Measurements from ENCODE around the gene MEGF11. TPM values are rescaled to one million over a fixed set of nuclear protein-coding genes. Genes with fewer than 3 reads are reported as not detected.

MEGF11 gene
- total RNA-seq, 4 donors from 2014 or later = 0.87 to 7.3 (median 4.9) TPM

- H3K4me1 ChIP-seq = no peaks in the 10 kb centered on the region
- no peak overlapping the region for H3K4me3 ChIP-seq
- no peaks in the 10 kb centered on the region for H3K27me3 ChIP-seq
- 73 to 90% methylated on average over 6 of the region's 6 CpGs for WGBS, 2 donors
- peaks cover 0 to 9% (median 0%) of the 10 kb centered on the region in 4 donors for H3K9me3 ChIP-seq
- no peak for DNase-seq (ENCODE audit: low spot score in 2 of 2)
- H3K27ac ChIP-seq = no peak overlapping the region
- no peaks in the 10 kb centered on the region for H3K36me3 ChIP-seq
- TF ChIP-seq, protein P1, sequence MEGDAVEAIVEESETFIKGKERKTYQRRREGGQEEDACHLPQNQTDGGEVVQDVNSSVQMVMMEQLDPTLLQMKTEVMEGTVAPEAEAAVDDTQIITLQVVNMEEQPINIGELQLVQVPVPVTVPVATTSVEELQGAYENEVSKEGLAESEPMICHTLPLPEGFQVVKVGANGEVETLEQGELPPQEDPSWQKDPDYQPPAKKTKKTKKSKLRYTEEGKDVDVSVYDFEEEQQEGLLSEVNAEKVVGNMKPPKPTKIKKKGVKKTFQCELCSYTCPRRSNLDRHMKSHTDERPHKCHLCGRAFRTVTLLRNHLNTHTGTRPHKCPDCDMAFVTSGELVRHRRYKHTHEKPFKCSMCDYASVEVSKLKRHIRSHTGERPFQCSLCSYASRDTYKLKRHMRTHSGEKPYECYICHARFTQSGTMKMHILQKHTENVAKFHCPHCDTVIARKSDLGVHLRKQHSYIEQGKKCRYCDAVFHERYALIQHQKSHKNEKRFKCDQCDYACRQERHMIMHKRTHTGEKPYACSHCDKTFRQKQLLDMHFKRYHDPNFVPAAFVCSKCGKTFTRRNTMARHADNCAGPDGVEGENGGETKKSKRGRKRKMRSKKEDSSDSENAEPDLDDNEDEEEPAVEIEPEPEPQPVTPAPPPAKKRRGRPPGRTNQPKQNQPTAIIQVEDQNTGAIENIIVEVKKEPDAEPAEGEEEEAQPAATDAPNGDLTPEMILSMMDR (IDR thresholded peaks at IDR 0.05) = no peak
- TF ChIP-seq POLR2A (IDR thresholded peaks at IDR 0.05) = no peak
- no peak for TF ChIP-seq EP300 (IDR thresholded peaks at IDR 0.05)
These were observed 28.6 kb downstream of the MEGF11 start for GRCh38 chr15:66224946-66225345.

GRCh38 chr15:66222273-66223198, 31.0 kb downstream of the MEGF11 start:
- 63 to 73% methylated on average over 11 of the region's 11 CpGs for WGBS, 2 donors

GRCh38 chr15:66221126-66221525, 32.4 kb downstream of the MEGF11 start:
- TF ChIP-seq POLR2A (IDR thresholded peaks at IDR 0.05) = no peak
- TF ChIP-seq, protein P1 (IDR thresholded peaks at IDR 0.05) = no peak
- TF ChIP-seq EP300 (IDR thresholded peaks at IDR 0.05) = no peak
- 14 to 20% methylated on average over 9 of the region's 9 CpGs for WGBS, 2 donors
- H3K27ac ChIP-seq = no peak overlapping the region
- H3K9me3 ChIP-seq = no peaks in the 10 kb centered on the region
- no peak overlapping the region for H3K4me3 ChIP-seq
- no peaks in the 10 kb centered on the region for H3K4me1 ChIP-seq
- no peaks in the 10 kb centered on the region for H3K36me3 ChIP-seq
- no peaks in the 10 kb centered on the region for H3K27me3 ChIP-seq
- DNase-seq (ENCODE audit: low spot score in 2 of 2) = no peak

More at GRCh38 chr15:66222273-66223198, 31.0 kb downstream of the MEGF11 start:
- H3K4me3 ChIP-seq = no peak overlapping the region
- H3K36me3 ChIP-seq = no peaks in the 10 kb centered on the region
- no peak for DNase-seq (ENCODE audit: low spot score in 2 of 2)
- no peaks in the 10 kb centered on the region for H3K27me3 ChIP-seq
- H3K27ac ChIP-seq = no peak overlapping the region
- TF ChIP-seq, protein P1 (IDR thresholded peaks at IDR 0.05) = no peak
- TF ChIP-seq POLR2A (IDR thresholded peaks at IDR 0.05) = no peak
- TF ChIP-seq EP300 (IDR thresholded peaks at IDR 0.05) = no peak
- H3K4me1 ChIP-seq = no peaks in the 10 kb centered on the region
- H3K9me3 ChIP-seq = no peaks in the 10 kb centered on the region

GRCh38 chr15:66220601-66221000, 32.9 kb downstream of the MEGF11 start:
- Histone ChIP-seq H3K27ac (no peak overlapping the region), H3K9me3 (no peaks in the 10 kb centered on the region), H3K4me3 (no peak overlapping the region), H3K27me3 (no peaks in the 10 kb centered on the region), H3K36me3 (no peaks in the 10 kb centered on the region), H3K4me1 (no peaks in the 10 kb centered on the region)
- WGBS, 2 donors = 87 to 90% methylated on average over 6 of the region's 6 CpGs
- TF ChIP-seq POLR2A (IDR thresholded peaks at IDR 0.05) (no peak), EP300 (IDR thresholded peaks at IDR 0.05) (no peak)
- TF ChIP-seq, protein P1 (IDR thresholded peaks at IDR 0.05) = no peak
- DNase-seq (ENCODE audit: low spot score in 2 of 2) = no peak

DNA sequence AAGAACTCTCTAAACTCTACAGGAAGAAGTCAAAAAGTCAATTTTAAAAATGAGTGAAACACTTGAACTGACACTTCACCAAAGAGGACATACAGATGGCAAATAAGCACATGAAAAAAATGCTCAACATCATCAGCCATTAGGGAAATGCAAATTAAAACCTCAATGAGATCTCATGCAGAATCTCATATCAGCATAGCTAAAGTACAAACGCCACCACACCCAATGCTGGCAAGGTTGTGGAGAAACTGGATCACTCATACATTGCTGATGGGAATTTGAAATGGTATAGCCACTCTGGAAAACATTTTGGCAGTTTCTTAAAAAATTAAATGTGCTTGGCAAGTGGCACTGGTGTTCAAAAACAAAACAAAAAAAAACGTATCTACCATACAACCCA, 34.2 kb downstream of the MEGF11 start:
- 87 to 91% methylated on average over 2 of the region's 2 CpGs for WGBS, 2 donors
- Histone ChIP-seq H3K9me3 (no peaks in the 10 kb centered on the region), H3K4me3 (no peak overlapping the region), H3K4me1 (no peaks in the 10 kb centered on the region), H3K36me3 (no peaks in the 10 kb centered on the region), H3K27ac (no peak overlapping the region), H3K27me3 (no peaks in the 10 kb centered on the region)
- no peak for DNase-seq (ENCODE audit: low spot score in 2 of 2)
- no peak for TF ChIP-seq POLR2A (IDR thresholded peaks at IDR 0.05)
- TF ChIP-seq, protein P1 (IDR thresholded peaks at IDR 0.05) = no peak
- TF ChIP-seq EP300 (IDR thresholded peaks at IDR 0.05) = no peak
